WTC11 (cell line): Measurements from ENCODE around the gene TPR.

ENCODE experiments used
- CREB1 ChIP-seq: sonication (generic); formaldehyde crosslinking; IDR thresholded peaks from 2 replicates; pipeline ENCODE4 v1.8.0; 2023; ENCODE audit warnings: mild to moderate bottlenecking, missing genetic modification reagents
- ELF4 ChIP-seq: sonication (generic); formaldehyde crosslinking; IDR thresholded peaks from 2 replicates; pipeline ENCODE4 v1.8.1; 2022; ENCODE audit warnings: low read depth, mild to moderate bottlenecking, moderate library complexity, missing genetic modification reagents
- NR2C2 ChIP-seq: sonication (generic); formaldehyde crosslinking; IDR thresholded peaks from 2 replicates; pipeline ENCODE4 v1.8.0; 2022; ENCODE audit warnings: mild to moderate bottlenecking, missing genetic modification reagents
- TF ChIP-seq, protein P1 (sequence below): fragments of 200-600 bp; IDR thresholded peaks from 2 replicates; pipeline ENCODE4 v1.8.0; 2022; ENCODE audit warnings: antibody characterized with exemption
- TF ChIP-seq, protein P2 (sequence below): sonication (generic); formaldehyde crosslinking; IDR thresholded peaks from 2 replicates; pipeline ENCODE4 v1.8.1; 2022; ENCODE audit warnings: mild to moderate bottlenecking, moderate library complexity, missing genetic modification reagents
- TF ChIP-seq, protein P3 (sequence below): sonication (generic); formaldehyde crosslinking; IDR thresholded peaks from 2 replicates; pipeline ENCODE4 v1.8.1; 2022; ENCODE audit warnings: mild to moderate bottlenecking, missing genetic modification reagents, moderate library complexity, borderline replicate concordance
- TF ChIP-seq, protein P4 (sequence below): sonication (generic); formaldehyde crosslinking; conservative IDR thresholded peaks from 2 replicates; pipeline ENCODE4 v1.8.1; 2022; ENCODE audit warnings: mild to moderate bottlenecking, missing genetic modification reagents

DNA sequence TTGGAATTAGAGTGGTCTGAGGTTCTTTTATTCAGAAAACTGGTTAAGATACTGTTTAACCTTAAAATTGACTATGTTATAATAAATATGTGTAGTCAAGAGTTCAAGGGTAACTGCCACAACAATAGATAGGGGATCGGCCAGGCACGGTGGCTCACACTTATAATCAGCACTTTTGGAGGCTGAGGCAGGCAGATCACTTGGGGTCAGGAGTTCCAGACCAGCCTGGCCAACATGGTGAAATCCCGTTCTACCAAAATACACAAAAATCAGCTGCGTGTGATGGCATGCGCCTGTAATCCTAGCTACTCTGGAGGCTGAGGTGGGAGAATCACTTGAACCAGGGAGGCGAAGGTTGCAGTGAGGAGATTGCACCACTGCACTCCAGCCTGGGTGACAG is 46.4 kb upstream of the TPR start:
- TF ChIP-seq, protein P1, sequence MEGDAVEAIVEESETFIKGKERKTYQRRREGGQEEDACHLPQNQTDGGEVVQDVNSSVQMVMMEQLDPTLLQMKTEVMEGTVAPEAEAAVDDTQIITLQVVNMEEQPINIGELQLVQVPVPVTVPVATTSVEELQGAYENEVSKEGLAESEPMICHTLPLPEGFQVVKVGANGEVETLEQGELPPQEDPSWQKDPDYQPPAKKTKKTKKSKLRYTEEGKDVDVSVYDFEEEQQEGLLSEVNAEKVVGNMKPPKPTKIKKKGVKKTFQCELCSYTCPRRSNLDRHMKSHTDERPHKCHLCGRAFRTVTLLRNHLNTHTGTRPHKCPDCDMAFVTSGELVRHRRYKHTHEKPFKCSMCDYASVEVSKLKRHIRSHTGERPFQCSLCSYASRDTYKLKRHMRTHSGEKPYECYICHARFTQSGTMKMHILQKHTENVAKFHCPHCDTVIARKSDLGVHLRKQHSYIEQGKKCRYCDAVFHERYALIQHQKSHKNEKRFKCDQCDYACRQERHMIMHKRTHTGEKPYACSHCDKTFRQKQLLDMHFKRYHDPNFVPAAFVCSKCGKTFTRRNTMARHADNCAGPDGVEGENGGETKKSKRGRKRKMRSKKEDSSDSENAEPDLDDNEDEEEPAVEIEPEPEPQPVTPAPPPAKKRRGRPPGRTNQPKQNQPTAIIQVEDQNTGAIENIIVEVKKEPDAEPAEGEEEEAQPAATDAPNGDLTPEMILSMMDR = no peak
- TF ChIP-seq, protein P2, sequence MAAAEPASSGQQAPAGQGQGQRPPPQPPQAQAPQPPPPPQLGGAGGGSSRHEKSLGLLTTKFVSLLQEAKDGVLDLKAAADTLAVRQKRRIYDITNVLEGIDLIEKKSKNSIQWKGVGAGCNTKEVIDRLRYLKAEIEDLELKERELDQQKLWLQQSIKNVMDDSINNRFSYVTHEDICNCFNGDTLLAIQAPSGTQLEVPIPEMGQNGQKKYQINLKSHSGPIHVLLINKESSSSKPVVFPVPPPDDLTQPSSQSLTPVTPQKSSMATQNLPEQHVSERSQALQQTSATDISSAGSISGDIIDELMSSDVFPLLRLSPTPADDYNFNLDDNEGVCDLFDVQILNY (CRISPR knock-in tag) = no peak
- TF ChIP-seq NR2C2 (no peak), CREB1 (CRISPR knock-in tag) (no peak), ELF4 (CRISPR knock-in tag) (no peak)
- TF ChIP-seq, protein P3, sequence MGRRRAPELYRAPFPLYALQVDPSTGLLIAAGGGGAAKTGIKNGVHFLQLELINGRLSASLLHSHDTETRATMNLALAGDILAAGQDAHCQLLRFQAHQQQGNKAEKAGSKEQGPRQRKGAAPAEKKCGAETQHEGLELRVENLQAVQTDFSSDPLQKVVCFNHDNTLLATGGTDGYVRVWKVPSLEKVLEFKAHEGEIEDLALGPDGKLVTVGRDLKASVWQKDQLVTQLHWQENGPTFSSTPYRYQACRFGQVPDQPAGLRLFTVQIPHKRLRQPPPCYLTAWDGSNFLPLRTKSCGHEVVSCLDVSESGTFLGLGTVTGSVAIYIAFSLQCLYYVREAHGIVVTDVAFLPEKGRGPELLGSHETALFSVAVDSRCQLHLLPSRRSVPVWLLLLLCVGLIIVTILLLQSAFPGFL (CRISPR knock-in tag) = no peak
- TF ChIP-seq, protein P4, sequence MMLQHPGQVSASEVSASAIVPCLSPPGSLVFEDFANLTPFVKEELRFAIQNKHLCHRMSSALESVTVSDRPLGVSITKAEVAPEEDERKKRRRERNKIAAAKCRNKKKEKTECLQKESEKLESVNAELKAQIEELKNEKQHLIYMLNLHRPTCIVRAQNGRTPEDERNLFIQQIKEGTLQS (CRISPR knock-in tag) = no peak
